Stomach (tissue), 9 donors: ENCODE results near the gene FERMT1. TPM values are rescaled to one million over a fixed set of nuclear protein-coding genes. Genes with fewer than 3 reads are reported as not detected.

ENCODE experiments used
- DNase-seq, 2 donors: peaks; one replicate each; pipeline versions ENCODE4 v3.0.0 to v3.0.0-alpha.2; 2013 to 2019
- H3K27ac ChIP-seq, 5 donors: fragments of 200-600 bp in 4 of 5; sonication (generic) in 4 of 5; one replicate each; pipeline ENCODE4 v1.5.1; 2013 to 2019; ENCODE audit warnings: mild to moderate bottlenecking in 1 of 5, moderate library complexity in 1 of 5
- H3K27me3 ChIP-seq, 3 donors: fragments of 200-600 bp; sonication (generic); one replicate each; pipeline ENCODE4 v1.5.1; 2017 to 2019; ENCODE audit warnings: mixed run types in 1 of 3
- H3K36me3 ChIP-seq, 4 donors: fragments of 200-600 bp; sonication (generic); 1 replicate in 3 of 4; 2 replicates in 1 of 4; pipeline ENCODE4 v1.5.1; 2016 to 2019
- H3K4me1 ChIP-seq, 4 donors: fragments of 200-600 bp; sonication (generic); one replicate each; pipeline ENCODE4 v1.5.1; 2016 to 2019
- H3K4me3 ChIP-seq, 4 donors: fragments of 200-600 bp; sonication (generic) in 3 of 4; one replicate each; pipeline ENCODE4 v1.5.1; 2016 to 2019; ENCODE audit warnings: mild to moderate bottlenecking in 1 of 4
- H3K9me3 ChIP-seq, 4 donors: fragments of 200-600 bp; sonication (generic); one replicate each; pipeline ENCODE4 v1.5.1; 2016 to 2019
- EP300 ChIP-seq: sonication (generic); formaldehyde crosslinking; IDR thresholded peaks from one replicate; pipeline ENCODE4 v1.6.1; 2017; ENCODE audit warnings: antibody characterized with exemption
- POLR2A ChIP-seq, 4 donors: fragments of 450-650 bp; IDR thresholded peaks; one replicate each; pipeline ENCODE4 v1.6.1; 2016; ENCODE audit warnings: antibody characterized with exemption in 4 of 4, control low read depth in 2 of 4, mild to moderate bottlenecking in 1 of 4, moderate library complexity in 1 of 4
- POLR2AphosphoS5 ChIP-seq, 3 donors: sonication (generic); formaldehyde crosslinking; IDR thresholded peaks; one replicate each; pipeline ENCODE4 v1.6.1; 2016; ENCODE audit warnings: antibody characterized with exemption in 3 of 3
- WGBS, 5 donors: extraction: QIAGEN DNeasy Blood & Tissue Kit in 3 of 5; methylation state at CpG; one replicate each; pipeline versions ENCODE4 v1.1.5 to v1.1.7; 2013 to 2018; 5-methylcytosine and 5-hydroxymethylcytosine counted together
- intact Hi-C: fragments of 100-400 bp; cut with DNase I; formaldehyde crosslinking; loops from one replicate; pipeline ENCODE4 v1.15.1; 2023; ENCODE audit warnings: low total_unique reads
- polyA plus RNA-seq, 3 donors: library from polyadenylated mRNA; stranded (reverse); fragments of 200-250 nt; gene quantifications; one replicate each; pipeline ENCODE4 v1.2.3, GENCODE V29; 2013
- total RNA-seq, 5 donors: library from RNA; depleted of rRNA; stranded (reverse); fragments of >200 nt; gene quantifications; one replicate each; pipeline versions ENCODE4 v1.1.0 to v1.2.3, GENCODE V29; 2014 to 2016
- TF ChIP-seq, protein P1 (sequence below), 7 experiments: fragments of 450-650 bp in 4 of 7; fragments of 200-600 bp in 3 of 7; sonication (generic) in 3 of 7; IDR thresholded peaks; one replicate each; pipeline ENCODE4 v1.5.1; 2016 to 2019; ENCODE audit warnings: antibody characterized with exemption in 7 of 7, control low read depth in 2 of 7, mild to moderate bottlenecking in 1 of 7
- donor health status: healthy with polysubstance abuse.
- donor health status: Bipolar disorder and iron deficiency.
- donor health status: healthy.

Gene FERMT1
- total and polyA plus RNA-seq, 8 donors, result 0.45 to 14.5 (median 7.9) TPM

DNA sequence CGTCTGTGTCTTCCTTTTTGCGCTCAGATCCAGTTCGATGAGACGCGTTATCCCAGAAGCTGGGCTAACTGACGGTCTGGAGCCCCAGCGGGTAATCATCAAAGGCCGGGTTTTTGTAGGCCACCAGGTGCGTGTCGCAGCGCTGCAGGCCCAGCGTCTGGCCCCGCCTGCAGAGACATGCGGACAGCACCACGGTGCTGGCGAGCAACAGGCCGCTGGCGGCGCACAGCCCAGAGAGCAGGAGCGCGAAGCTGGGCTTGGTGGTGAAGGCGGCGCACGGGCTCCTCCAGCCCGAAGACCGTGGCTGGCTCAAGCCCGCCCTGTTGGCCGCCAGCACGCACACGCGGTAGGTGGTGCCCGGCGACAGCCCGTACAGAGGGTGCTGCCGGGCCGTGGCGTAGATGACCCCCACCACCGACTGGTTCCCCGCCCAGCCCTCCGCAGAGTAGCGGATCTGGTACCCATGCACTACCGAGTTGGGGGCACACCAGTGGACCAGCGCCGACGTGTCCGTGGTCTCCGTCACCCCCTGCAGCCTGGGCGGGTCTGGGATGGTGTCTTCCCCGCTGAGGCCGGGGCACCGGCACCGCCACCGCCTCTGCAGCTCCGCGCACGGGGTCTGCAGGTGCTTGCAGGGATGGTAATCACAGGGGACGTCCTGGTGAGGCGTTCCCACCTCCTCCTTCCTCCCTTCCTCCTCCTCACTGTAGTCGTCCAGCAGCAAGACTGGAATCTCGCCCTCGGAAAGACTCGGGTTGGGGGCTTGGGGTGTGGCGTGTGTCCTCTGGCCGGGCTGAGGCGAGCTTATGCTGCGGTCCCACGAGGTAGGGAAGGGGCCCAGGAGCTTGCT is 81.6 kb downstream of the FERMT1 start:
- TF ChIP-seq, protein P1, sequence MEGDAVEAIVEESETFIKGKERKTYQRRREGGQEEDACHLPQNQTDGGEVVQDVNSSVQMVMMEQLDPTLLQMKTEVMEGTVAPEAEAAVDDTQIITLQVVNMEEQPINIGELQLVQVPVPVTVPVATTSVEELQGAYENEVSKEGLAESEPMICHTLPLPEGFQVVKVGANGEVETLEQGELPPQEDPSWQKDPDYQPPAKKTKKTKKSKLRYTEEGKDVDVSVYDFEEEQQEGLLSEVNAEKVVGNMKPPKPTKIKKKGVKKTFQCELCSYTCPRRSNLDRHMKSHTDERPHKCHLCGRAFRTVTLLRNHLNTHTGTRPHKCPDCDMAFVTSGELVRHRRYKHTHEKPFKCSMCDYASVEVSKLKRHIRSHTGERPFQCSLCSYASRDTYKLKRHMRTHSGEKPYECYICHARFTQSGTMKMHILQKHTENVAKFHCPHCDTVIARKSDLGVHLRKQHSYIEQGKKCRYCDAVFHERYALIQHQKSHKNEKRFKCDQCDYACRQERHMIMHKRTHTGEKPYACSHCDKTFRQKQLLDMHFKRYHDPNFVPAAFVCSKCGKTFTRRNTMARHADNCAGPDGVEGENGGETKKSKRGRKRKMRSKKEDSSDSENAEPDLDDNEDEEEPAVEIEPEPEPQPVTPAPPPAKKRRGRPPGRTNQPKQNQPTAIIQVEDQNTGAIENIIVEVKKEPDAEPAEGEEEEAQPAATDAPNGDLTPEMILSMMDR (IDR thresholded peaks at IDR 0.05), result no peak
- TF ChIP-seq POLR2A (IDR thresholded peaks at IDR 0.05), result no peak
- TF ChIP-seq EP300, result no peak
- no peak for TF ChIP-seq POLR2AphosphoS5 (IDR thresholded peaks at IDR 0.05)
- Histone ChIP-seq H3K36me3 (peaks cover 34 to 69% (median 63%) of the 10 kb centered on the region in 4 donors), H3K27ac (no peak overlapping the region), H3K4me1 (peaks cover 0 to 6% (median 0%) of the 10 kb centered on the region in 4 donors), H3K9me3 (no peaks in the 10 kb centered on the region), H3K4me3 (no peak overlapping the region), H3K27me3 (no peaks in the 10 kb centered on the region)
- intact Hi-C loops, result no loop called here
- 85 to 91% (median 89%) methylated on average over 52 to 67 of the region's 67 CpGs for WGBS, 5 donors
- DNase-seq, result no peak

DNA sequence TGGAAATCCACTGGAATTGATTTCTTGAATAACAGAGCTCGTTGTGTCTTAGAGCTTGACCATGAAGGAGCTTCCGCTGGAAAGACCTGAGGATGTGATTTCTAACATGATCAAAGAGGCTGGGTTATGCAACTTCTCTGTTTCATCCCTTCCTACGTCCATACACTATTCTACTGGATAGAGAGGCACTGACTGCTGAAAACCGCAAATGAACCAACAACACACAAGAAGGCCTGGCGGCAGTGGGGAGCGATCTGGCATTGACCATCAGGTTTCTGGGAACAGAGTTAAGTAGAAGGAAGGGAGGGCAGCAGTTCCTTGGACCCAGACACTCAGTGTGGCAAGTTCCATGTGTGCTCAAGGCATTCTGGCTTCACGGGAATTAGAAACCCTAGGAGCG is 82.3 kb downstream of the FERMT1 start:
- DNase-seq, result no peak
- intact Hi-C loops, result no loop called here
- TF ChIP-seq, protein P1 (IDR thresholded peaks at IDR 0.05), result no peak
- TF ChIP-seq EP300 (no peak), POLR2A (IDR thresholded peaks at IDR 0.05) (no peak), POLR2AphosphoS5 (IDR thresholded peaks at IDR 0.05) (no peak)
- no peaks in the 10 kb centered on the region for H3K9me3 ChIP-seq
- peaks cover 41 to 75% (median 69%) of the 10 kb centered on the region in 4 donors for H3K36me3 ChIP-seq
- no peak overlapping the region for H3K27ac ChIP-seq
- H3K27me3 ChIP-seq, result no peaks in the 10 kb centered on the region
- H3K4me1 ChIP-seq, result peaks cover 0 to 6% (median 0%) of the 10 kb centered on the region in 4 donors
- WGBS, 5 donors, result 89 to 95% (median 92%) methylated on average over 8 of the region's 8 CpGs
- H3K4me3 ChIP-seq, result no peak overlapping the region

DNA sequence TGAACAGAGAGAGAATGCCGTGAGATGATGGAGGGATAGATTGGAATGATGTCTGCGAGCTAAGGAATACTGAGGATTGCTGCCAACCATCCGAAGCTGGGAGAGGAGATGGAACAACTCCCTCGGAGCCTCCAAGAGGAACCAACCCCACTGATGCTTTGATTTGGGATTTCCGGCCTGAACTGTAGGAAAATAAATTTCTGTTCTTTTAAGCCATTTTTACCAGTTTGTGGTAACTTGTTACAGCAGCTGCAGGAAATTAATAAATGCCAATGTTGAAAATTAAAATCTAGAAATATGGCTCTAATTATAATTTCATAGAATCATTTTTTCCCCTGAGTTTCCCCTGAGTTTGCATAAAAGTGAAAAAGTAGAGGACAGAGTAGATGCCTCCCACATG is 83.1 kb downstream of the FERMT1 start:
- no peak for TF ChIP-seq EP300
- TF ChIP-seq, protein P1 (IDR thresholded peaks at IDR 0.05), result no peak
- no peak for TF ChIP-seq POLR2A (IDR thresholded peaks at IDR 0.05)
- no peak for TF ChIP-seq POLR2AphosphoS5 (IDR thresholded peaks at IDR 0.05)
- H3K27me3 ChIP-seq, result no peaks in the 10 kb centered on the region
- no peak overlapping the region for H3K27ac ChIP-seq
- 79 to 96% (median 87%) methylated on average over 5 of the region's 5 CpGs for WGBS, 5 donors
- no peak for DNase-seq
- intact Hi-C loops, result no loop called here
- H3K4me3 ChIP-seq, result no peak overlapping the region
- no peaks in the 10 kb centered on the region for H3K9me3 ChIP-seq
- peaks cover 49 to 83% (median 77%) of the 10 kb centered on the region in 4 donors for H3K36me3 ChIP-seq
- peaks cover 0 to 13% (median 3%) of the 10 kb centered on the region in 4 donors for H3K4me1 ChIP-seq

DNA sequence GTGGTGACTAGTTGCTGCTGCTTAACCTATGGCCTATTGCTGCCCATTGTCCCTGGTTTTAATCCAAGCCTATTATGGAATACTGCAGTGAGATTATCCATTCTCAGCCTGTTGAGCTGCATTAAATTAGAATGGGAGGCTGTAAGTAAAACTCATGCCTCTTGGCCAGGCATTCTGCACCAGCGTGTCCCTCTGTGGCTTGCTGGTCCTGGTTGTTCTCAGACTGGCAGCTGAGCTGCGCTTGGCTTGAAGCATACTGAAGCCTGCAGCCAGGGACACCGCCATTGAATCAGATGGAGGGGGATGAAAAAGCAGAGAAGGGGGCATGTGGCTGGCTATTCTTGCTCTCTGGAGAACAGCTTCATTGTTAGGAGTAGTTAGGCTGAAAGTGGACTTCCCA is 84.6 kb downstream of the FERMT1 start:
- TF ChIP-seq POLR2A (IDR thresholded peaks at IDR 0.05) (no peak), EP300 (no peak), POLR2AphosphoS5 (IDR thresholded peaks at IDR 0.05) (no peak)
- TF ChIP-seq, protein P1 (IDR thresholded peaks at IDR 0.05), result no peak
- H3K27me3 ChIP-seq, result no peaks in the 10 kb centered on the region
- H3K27ac ChIP-seq, result no peak overlapping the region
- WGBS, 5 donors, result 84 to 97% (median 93%) methylated on average over 3 of the region's 3 CpGs
- intact Hi-C loops, result no loop called here
- no peak overlapping the region for H3K4me3 ChIP-seq
- H3K36me3 ChIP-seq, result peaks cover 51 to 98% (median 91%) of the 10 kb centered on the region in 4 donors
- DNase-seq, result peak in 1 of 2 donors; percentile 35
- no peaks in the 10 kb centered on the region for H3K9me3 ChIP-seq
- H3K4me1 ChIP-seq, result peaks cover 11 to 28% (median 18%) of the 10 kb centered on the region in 4 donors
